K562 (cell line): Measurements from ENCODE around the gene CROT. TPM values are rescaled to one million over a fixed set of nuclear protein-coding genes. Genes with fewer than 3 reads are reported as not detected.
A peak's percentile ranks its signal among the peaks of the same experiment; 100 is the strongest.

Experiments used
- CBX1 ChIP-seq: sonication (generic); IDR thresholded peaks from 2 replicates; pipeline ENCODE4 v1.6.1; 2016; ENCODE audit warnings: antibody characterized with exemption, low read depth, mild to moderate bottlenecking
- ERF ChIP-seq: fragments of 450-650 bp; formaldehyde crosslinking; IDR thresholded peaks from 2 replicates; pipeline ENCODE4 v1.4.0; 2020; ENCODE audit warnings: mild to moderate bottlenecking, mixed read lengths
- HDAC1 ChIP-seq, 2 experiments: fragments of 450-650 bp; IDR thresholded peaks; 2 replicates each; pipeline ENCODE4 v1.6.1; 2016 to 2017; ENCODE audit warnings: inconsistent platforms in 1 of 2, mild to moderate bottlenecking in 1 of 2, moderate library complexity in 1 of 2
- ILK ChIP-seq: fragments of 450-650 bp; IDR thresholded peaks from 2 replicates; pipeline ENCODE4 v1.6.1; 2016; ENCODE audit warnings: missing genetic modification characterization, low read depth, mild to moderate bottlenecking, missing compliant biosample characterization, moderate library complexity, borderline replicate concordance
- NBN ChIP-seq: fragments of 450-650 bp; IDR thresholded peaks from 2 replicates; pipeline ENCODE4 v1.6.1; 2016; ENCODE audit warnings: low read depth, mild to moderate bottlenecking
- NFXL1 ChIP-seq: fragments of 450-650 bp; formaldehyde crosslinking; IDR thresholded peaks from 2 replicates; pipeline ENCODE4 v1.4.0; 2021; ENCODE audit warnings: mild to moderate bottlenecking
- POLR3G ChIP-seq: IDR thresholded peaks from 2 replicates; pipeline ENCODE4 v1.6.1; 2011; ENCODE audit not compliant: insufficient read length, insufficient replicate concordance; ENCODE audit errors: extremely low read depth
- REST ChIP-seq, 2 experiments: fragments of 450-650 bp; formaldehyde crosslinking in 1 of 2; IDR thresholded peaks; 2 replicates each; pipeline versions ENCODE4 v1.4.0 to v1.6.1; 2014 to 2020; ENCODE audit warnings: mild to moderate bottlenecking in 2 of 2, borderline replicate concordance in 1 of 2, low read depth in 1 of 2
- RFX7 ChIP-seq: fragments of 250-450 bp; sonication (Bioruptor Pico); IDR thresholded peaks from 2 replicates; pipeline ENCODE4 v1.5.1; 2021; ENCODE audit warnings: mild to moderate bottlenecking
- SLC30A9 ChIP-seq: fragments of 250-450 bp; sonication (Bioruptor Pico); IDR thresholded peaks from 2 replicates; pipeline ENCODE4 v1.8.0; 2022; ENCODE audit warnings: mild to moderate bottlenecking, moderate library complexity
- ZBTB12 ChIP-seq: fragments of 250-450 bp; sonication (Bioruptor Pico); IDR thresholded peaks from 2 replicates; pipeline ENCODE4 v1.4.0; 2020
- ZEB2 ChIP-seq: fragments of 450-650 bp; IDR thresholded peaks from 2 replicates; pipeline ENCODE4 v1.6.1; 2016
- ZNF41 ChIP-seq: fragments of 250-450 bp; sonication (Bioruptor Pico); conservative IDR thresholded peaks from 2 replicates; pipeline ENCODE4 v1.4.0; 2020; ENCODE audit warnings: mild to moderate bottlenecking
- polyA plus RNA-seq, 8 experiments: library from polyadenylated mRNA; depleted of rRNA in 4 of 8; stranded (reverse) in 5 of 8; unstranded in 3 of 8; fragments of >200 nt; fragmentation: Nextera tagmentation in 2 of 8; fragmentation: Illumina TruSeq in 1 of 8; extraction: Ambion mirVana in 2 of 8; extraction: Trizol in 1 of 8; gene quantifications; 2 replicates each; pipeline versions ENCODE4 v1.2.1 to v1.2.3, GENCODE V29; 2011 to 2014; ENCODE audit warnings: inconsistent platforms in 1 of 8, missing spikeins in 1 of 8
- total RNA-seq, 7 experiments: library from RNA; depleted of rRNA in 6 of 7; stranded (reverse); fragments of >200 nt in 6 of 7; fragmentation: Illumina TruSeq in 2 of 7; extraction: Trizol in 2 of 7; gene quantifications; 2 replicates each; pipeline versions ENCODE4 v1.2.1 to v1.2.3, GENCODE V29; 2011 to 2021; ENCODE audit warnings: low replicate concordance in 1 of 7
- TF ChIP-seq, protein P1 (sequence below): fragments of 450-650 bp; formaldehyde crosslinking; IDR thresholded peaks from 2 replicates; pipeline ENCODE4 v1.4.0; 2020; ENCODE audit warnings: mild to moderate bottlenecking, moderate library complexity
- TF ChIP-seq, protein P2 (sequence below): fragments of 450-650 bp; formaldehyde crosslinking; IDR thresholded peaks from 2 replicates; pipeline ENCODE4 v1.4.0; 2020; ENCODE audit warnings: mild to moderate bottlenecking

Gene CROT
- total and polyA plus RNA-seq, 9 of the 15 experiments (the other 6 are each of a cell fraction or from before 2014, with no cell fraction given): 2.5 to 8.1 (median 5.1) TPM

DNA sequence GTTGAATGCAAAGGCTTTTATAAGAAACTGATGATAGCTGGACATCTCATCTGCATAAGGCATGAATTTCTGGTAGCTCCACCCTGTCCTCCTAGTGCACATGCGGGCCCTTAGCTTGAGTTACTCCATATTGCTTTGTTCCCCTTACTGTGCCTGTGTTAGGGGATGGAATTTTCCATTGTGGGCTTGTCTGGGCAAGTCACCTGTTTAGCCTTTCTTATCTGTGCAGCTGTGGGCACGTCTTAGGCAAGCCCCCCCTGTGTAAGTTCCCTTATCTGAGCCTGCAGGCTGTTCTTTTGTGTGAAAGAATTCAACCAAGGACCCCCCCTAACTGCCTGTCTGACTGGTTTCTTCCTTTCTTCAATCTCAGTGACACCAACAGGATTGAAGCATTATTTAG, 14.5 kb upstream of the CROT start (continued):
- no peak for TF ChIP-seq REST (IDR thresholded peaks at IDR 0.05; ENCODE audit: borderline replicate concordance)
- 0 out of 2 replicates have a peak, but pooled peaks have one; percentile 55 for TF ChIP-seq REST (CRISPR knock-in tag; IDR thresholded peaks at IDR 0.05; ENCODE audit: low read depth)
- TF ChIP-seq ZEB2: peak; percentile 50; the same call in 1 of the 2 replicates
- peak; percentile 93 for TF ChIP-seq NFXL1 (CRISPR knock-in tag)
- TF ChIP-seq POLR3G: no peak
- TF ChIP-seq ERF: peak; percentile 97
- TF ChIP-seq HDAC1 (IDR thresholded peaks at IDR 0.05): peak in 1 of 2 experiments; percentile 56; a peak in 2 of 4 replicates
- peak; percentile 79 for TF ChIP-seq ZBTB12
- TF ChIP-seq, protein P1, sequence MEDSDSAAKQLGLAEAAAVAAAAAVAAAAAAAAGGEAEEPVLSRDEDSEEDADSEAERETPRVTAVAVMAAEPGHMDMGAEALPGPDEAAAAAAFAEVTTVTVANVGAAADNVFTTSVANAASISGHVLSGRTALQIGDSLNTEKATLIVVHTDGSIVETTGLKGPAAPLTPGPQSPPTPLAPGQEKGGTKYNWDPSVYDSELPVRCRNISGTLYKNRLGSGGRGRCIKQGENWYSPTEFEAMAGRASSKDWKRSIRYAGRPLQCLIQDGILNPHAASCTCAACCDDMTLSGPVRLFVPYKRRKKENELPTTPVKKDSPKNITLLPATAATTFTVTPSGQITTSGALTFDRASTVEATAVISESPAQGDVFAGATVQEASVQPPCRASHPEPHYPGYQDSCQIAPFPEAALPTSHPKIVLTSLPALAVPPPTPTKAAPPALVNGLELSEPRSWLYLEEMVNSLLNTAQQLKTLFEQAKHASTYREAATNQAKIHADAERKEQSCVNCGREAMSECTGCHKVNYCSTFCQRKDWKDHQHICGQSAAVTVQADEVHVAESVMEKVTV (CRISPR knock-in tag): peak; percentile 50
- TF ChIP-seq ZNF41 (CRISPR knock-in tag): peak; percentile 97
- TF ChIP-seq, protein P2, sequence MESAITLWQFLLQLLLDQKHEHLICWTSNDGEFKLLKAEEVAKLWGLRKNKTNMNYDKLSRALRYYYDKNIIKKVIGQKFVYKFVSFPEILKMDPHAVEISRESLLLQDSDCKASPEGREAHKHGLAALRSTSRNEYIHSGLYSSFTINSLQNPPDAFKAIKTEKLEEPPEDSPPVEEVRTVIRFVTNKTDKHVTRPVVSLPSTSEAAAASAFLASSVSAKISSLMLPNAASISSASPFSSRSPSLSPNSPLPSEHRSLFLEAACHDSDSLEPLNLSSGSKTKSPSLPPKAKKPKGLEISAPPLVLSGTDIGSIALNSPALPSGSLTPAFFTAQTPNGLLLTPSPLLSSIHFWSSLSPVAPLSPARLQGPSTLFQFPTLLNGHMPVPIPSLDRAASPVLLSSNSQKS (CRISPR knock-in tag): peak; percentile 90
- no peak for TF ChIP-seq RFX7
- TF ChIP-seq CBX1: no peak
- peak; percentile 91 for TF ChIP-seq SLC30A9
- TF ChIP-seq NBN: peak; percentile 79; the same call in 1 of the 2 replicates
- TF ChIP-seq ILK (tag): peak; percentile 76; the same call in 1 of the 2 replicates
